Keratinocyte (primary cell): ENCODE data around the gene UPK3A. TPM values are rescaled to one million over a fixed set of nuclear protein-coding genes. Genes with fewer than 3 reads are reported as not detected.

Experiments used
- DNase-seq: peaks from one replicate; pipeline ENCODE4 v3.0.0-alpha.2; 2011; ENCODE audit warnings: low read depth, missing footprints, low spot score
- FAIRE-seq: peaks from 2 replicates; lab custom pipeline; 2011; peaks lifted over from hg19 to GRCh38; lab: Jason Lieb, UNC
- H2AFZ ChIP-seq: 2 replicates; pipeline ENCODE4 v1.6.0; 2012; ENCODE audit warnings: low read length, control low read depth, inconsistent platforms; ENCODE audit not compliant: control insufficient read depth
- H3K27ac ChIP-seq: 2 replicates; pipeline ENCODE4 v1.5.1; 2011; ENCODE audit warnings: low read length; ENCODE audit not compliant: control insufficient read depth, insufficient read depth
- H3K27me3 ChIP-seq: 3 replicates; pipeline ENCODE4 v1.6.0; 2011; ENCODE audit warnings: low read length; ENCODE audit not compliant: control insufficient read depth, insufficient read depth; ENCODE audit errors: extremely low read depth
- H3K36me3 ChIP-seq, 2 experiments: 2 replicates in 1 of 2; 3 replicates in 1 of 2; pipeline ENCODE4 v1.5.1; 2011; ENCODE audit warnings: low read length in 2 of 2, mild to moderate bottlenecking in 1 of 2; ENCODE audit not compliant: control insufficient read depth in 2 of 2, insufficient read depth in 2 of 2; ENCODE audit errors: extremely low read depth in 1 of 2
- H3K4me1 ChIP-seq: 3 replicates; pipeline ENCODE4 v1.5.1; 2011; ENCODE audit warnings: low read length; ENCODE audit not compliant: control insufficient read depth, insufficient read depth; ENCODE audit errors: extremely low read depth
- H3K4me2 ChIP-seq: 3 replicates; pipeline ENCODE4 v1.6.0; 2011; ENCODE audit warnings: low read depth, low read length; ENCODE audit not compliant: control insufficient read depth, insufficient read depth; ENCODE audit errors: extremely low read depth
- H3K4me3 ChIP-seq, 3 experiments: fragments of 200-600 bp in 1 of 3; sonication (generic) in 1 of 3; 2 replicates in 2 of 3; 3 replicates in 1 of 3; pipeline ENCODE4 v1.5.1; 2011 to 2016; ENCODE audit warnings: low read length in 3 of 3, mild to moderate bottlenecking in 3 of 3, control low read depth in 2 of 3, inconsistent platforms in 1 of 3, low read depth in 1 of 3, mixed read lengths in 1 of 3, mixed run types in 1 of 3, moderate library complexity in 1 of 3; ENCODE audit not compliant: control insufficient read depth in 2 of 3, insufficient read depth in 2 of 3; ENCODE audit errors: extremely low read depth in 1 of 3
- H3K79me2 ChIP-seq: 2 replicates; pipeline ENCODE4 v1.6.0; 2012; ENCODE audit warnings: low read length; ENCODE audit not compliant: control insufficient read depth, insufficient read depth
- H3K9ac ChIP-seq: 3 replicates; pipeline ENCODE4 v1.6.0; 2011; ENCODE audit warnings: low read length; ENCODE audit not compliant: control insufficient read depth, insufficient read depth; ENCODE audit errors: extremely low read depth
- H3K9me1 ChIP-seq: 3 replicates; pipeline ENCODE4 v1.6.0; 2011; ENCODE audit warnings: low read length; ENCODE audit not compliant: control insufficient read depth, insufficient read depth; ENCODE audit errors: extremely low read depth
- H3K9me3 ChIP-seq: 2 replicates; pipeline ENCODE4 v1.5.1; 2012; ENCODE audit warnings: low read depth, low read length; ENCODE audit not compliant: control insufficient read depth
- H4K20me1 ChIP-seq: 3 replicates; pipeline ENCODE4 v1.6.0; 2011; ENCODE audit warnings: low read length; ENCODE audit not compliant: control insufficient read depth, insufficient read depth; ENCODE audit errors: extremely low read depth
- EZH2 ChIP-seq: IDR thresholded peaks from one replicate; pipeline ENCODE4 v1.6.1; 2012; ENCODE audit warnings: inconsistent platforms, mild to moderate bottlenecking, low read length, moderate library complexity
- dilution Hi-C: fragments of 300-500 bp; cut with MboI; formaldehyde crosslinking; loops from one replicate; pipeline ENCODE4 v1.7.0; 2020; ENCODE audit warnings: low sequenced_read_pairs; ENCODE audit not compliant: extremely low pct_ligation_motif_present
- polyA plus RNA-seq, 5 experiments: library from polyadenylated mRNA; depleted of rRNA in 3 of 5; stranded (reverse) in 3 of 5; stranded (forward) in 1 of 5; unstranded in 1 of 5; fragments of >200 nt; gene quantifications; 1 replicate in 1 of 5; 2 replicates in 3 of 5; 3 replicates in 1 of 5; pipeline versions ENCODE4 v1.2.1 to v1.2.3, GENCODE V29; 2011 to 2012; ENCODE audit warnings: missing spikeins in 2 of 5, low read depth in 1 of 5, low replicate concordance in 1 of 5
- TF ChIP-seq, protein P1 (sequence below), 3 experiments: IDR thresholded peaks in 1 of 3; conservative IDR thresholded peaks in 1 of 3; optimal IDR thresholded peaks in 1 of 3; 2 replicates in 2 of 3; 3 replicates in 1 of 3; pipeline versions ENCODE3 to v1.5.1; 2011; ENCODE audit warnings: low read length in 3 of 3, mild to moderate bottlenecking in 3 of 3, moderate library complexity in 2 of 3, control low read depth in 1 of 3, inconsistent platforms in 1 of 3; ENCODE audit not compliant: insufficient read depth in 2 of 3; ENCODE audit errors: extremely low read depth in 1 of 3

UPK3A gene
- polyA plus RNA-seq, 1 donor (not counting 4 experiments of a cell fraction or from before 2014, with no cell fraction given): not detected

DNA sequence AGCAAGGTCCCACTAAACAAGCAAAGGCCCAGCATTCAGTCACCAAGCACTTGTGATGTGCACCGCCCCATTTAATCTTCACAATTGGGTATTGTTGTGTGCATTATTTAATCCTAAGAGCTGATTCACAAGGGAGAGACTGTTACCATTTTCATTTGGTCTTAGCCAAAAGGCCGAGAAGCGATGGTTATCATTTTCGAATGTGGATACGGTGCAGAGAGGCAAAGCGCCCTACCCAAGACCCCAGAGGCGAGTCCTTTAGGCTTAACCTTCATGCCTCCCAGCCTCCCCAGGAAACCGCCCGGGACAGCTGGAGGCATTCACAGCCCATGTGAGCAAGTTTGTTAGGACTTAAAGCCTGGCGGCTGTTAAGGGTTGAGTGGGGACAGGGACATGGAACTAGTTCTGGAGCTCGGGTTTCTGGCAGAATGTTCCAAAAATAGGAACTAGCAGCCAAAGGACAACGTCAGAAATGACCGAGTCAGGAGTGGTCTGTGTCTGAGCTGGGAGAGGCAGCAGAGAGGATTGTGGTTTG is 13.0 kb upstream of the UPK3A start:
- no peak for DNase-seq
- Histone ChIP-seq H3K9me3 (no peaks in the 10 kb centered on the region), H3K27ac (no peak overlapping the region), H3K9me1 (no peaks in the 10 kb centered on the region), H3K79me2 (no peaks in the 10 kb centered on the region), H4K20me1 (no peaks in the 10 kb centered on the region), H3K4me1 (peaks cover 8% of the 10 kb centered on the region), H3K4me2 (no peak overlapping the region), H3K27me3 (peaks cover 6% of the 10 kb centered on the region), H3K36me3 (no peaks in the 10 kb centered on the region), H3K4me3 (no peak overlapping the region), H2AFZ (no peak overlapping the region), H3K9ac (no peak overlapping the region)
- TF ChIP-seq, protein P1, sequence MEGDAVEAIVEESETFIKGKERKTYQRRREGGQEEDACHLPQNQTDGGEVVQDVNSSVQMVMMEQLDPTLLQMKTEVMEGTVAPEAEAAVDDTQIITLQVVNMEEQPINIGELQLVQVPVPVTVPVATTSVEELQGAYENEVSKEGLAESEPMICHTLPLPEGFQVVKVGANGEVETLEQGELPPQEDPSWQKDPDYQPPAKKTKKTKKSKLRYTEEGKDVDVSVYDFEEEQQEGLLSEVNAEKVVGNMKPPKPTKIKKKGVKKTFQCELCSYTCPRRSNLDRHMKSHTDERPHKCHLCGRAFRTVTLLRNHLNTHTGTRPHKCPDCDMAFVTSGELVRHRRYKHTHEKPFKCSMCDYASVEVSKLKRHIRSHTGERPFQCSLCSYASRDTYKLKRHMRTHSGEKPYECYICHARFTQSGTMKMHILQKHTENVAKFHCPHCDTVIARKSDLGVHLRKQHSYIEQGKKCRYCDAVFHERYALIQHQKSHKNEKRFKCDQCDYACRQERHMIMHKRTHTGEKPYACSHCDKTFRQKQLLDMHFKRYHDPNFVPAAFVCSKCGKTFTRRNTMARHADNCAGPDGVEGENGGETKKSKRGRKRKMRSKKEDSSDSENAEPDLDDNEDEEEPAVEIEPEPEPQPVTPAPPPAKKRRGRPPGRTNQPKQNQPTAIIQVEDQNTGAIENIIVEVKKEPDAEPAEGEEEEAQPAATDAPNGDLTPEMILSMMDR (optimal IDR thresholded peaks at IDR 0.05 in 1 of 3, IDR thresholded peaks at IDR 0.05 in 1 of 3, conservative IDR thresholded peaks at IDR 0.05 in 1 of 3; ENCODE audit: extremely low read depth in 1 of 3, insufficient read depth in 2 of 3, low read length in 3 of 3): no peak
- TF ChIP-seq EZH2: no peak
- dilution Hi-C loops: no loop called here
- no peak for FAIRE-seq

DNA sequence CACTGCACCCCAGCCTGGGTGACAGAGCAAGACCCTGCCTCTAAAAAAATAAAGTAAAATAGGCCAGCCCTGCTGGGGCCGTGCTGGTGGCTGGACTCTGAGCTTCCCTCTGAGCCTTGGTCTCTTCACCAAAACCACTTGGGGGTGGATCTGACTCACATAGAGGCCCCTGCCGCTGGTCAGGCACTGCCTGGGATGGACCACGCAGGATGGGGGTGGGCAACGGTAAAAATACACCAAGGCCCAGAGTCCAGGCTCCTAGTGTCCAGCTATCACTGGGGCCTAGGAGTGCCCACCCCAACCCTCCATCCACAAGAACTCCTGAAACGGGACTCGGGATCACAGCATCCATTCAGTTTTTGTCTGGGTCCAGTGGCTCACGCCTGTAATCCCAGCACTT is 12.3 kb upstream of the UPK3A start:
- H3K4me1 ChIP-seq: peaks cover 8% of the 10 kb centered on the region
- no peaks in the 10 kb centered on the region for H3K36me3 ChIP-seq
- dilution Hi-C loops: no loop called here
- H4K20me1 ChIP-seq: no peaks in the 10 kb centered on the region
- H3K9ac ChIP-seq: no peak overlapping the region
- no peaks in the 10 kb centered on the region for H3K79me2 ChIP-seq
- no peak for DNase-seq
- H3K9me1 ChIP-seq: no peaks in the 10 kb centered on the region
- no peak overlapping the region for H3K27ac ChIP-seq
- FAIRE-seq: no peak
- H3K4me2 ChIP-seq: no peak overlapping the region
- no peak overlapping the region for H2AFZ ChIP-seq
- peaks cover 6% of the 10 kb centered on the region for H3K27me3 ChIP-seq
- H3K9me3 ChIP-seq: no peaks in the 10 kb centered on the region
- H3K4me3 ChIP-seq: no peak overlapping the region
- TF ChIP-seq, protein P1 (optimal IDR thresholded peaks at IDR 0.05 in 1 of 3, IDR thresholded peaks at IDR 0.05 in 1 of 3, conservative IDR thresholded peaks at IDR 0.05 in 1 of 3; ENCODE audit: extremely low read depth in 1 of 3, insufficient read depth in 2 of 3, low read length in 3 of 3): no peak
- TF ChIP-seq EZH2: no peak
